ENCODE data around the gene FKBP14. TPM values are rescaled to one million over a fixed set of nuclear protein-coding genes. Genes with fewer than 3 reads are reported as not detected.

Gene FKBP14
- total RNA-seq, 1 experiment from 2014 or later, result 11.5 TPM

DNA sequence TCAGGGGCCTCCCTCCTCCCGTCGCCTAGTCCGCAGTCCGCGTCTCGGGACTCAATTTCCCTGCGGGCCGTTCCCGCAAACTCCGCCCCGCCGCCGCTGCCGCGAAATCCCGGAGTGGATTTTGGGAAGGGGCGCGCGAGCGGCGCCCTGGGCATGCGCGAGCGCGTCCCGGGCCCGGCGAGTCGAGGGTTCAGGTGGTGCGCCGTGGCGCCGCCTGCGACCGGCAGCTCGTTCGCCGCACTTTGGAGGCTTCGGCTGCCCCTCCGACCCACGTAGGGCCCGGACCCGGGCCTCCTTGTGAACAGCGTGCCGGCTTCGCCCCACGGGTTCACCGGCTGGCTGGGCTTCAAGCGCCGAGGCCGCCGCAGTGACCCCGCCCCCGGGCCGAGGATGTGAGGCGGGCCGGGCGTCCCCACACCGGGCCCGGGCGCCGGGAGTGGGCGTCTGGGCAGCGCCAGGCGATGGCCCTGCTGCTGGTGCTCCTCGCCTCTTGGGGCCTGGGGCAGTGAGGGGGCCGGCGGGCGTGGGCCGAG is 1.8 kb upstream of the FKBP14 start, which contains the start of gene PLEKHA8:
Gene PLEKHA8, plus strand, starts transcription at position 197 of the 533 bp plus-strand sequence. CDS start 351 bp downstream, outside the sequence.
- Mint-ChIP-seq H3K4me3 (no peak within 1 kb of the TSS; a peak in 3 of 5 replicates), H3K27me3 (ENCODE audit: low read depth) (no peaks in the 10 kb centered on the region), H3K4me1 (peaks cover 22 to 27% of the 10 kb centered on the region in 2 experiments), H3K27ac (peak within 1 kb of the TSS; percentile 61 to 95 (median 93)), H3K36me3 (ENCODE audit: insufficient read depth in 1 of 3, low read depth in 3 of 3) (peaks cover 0 to 6% (median 2%) of the 10 kb centered on the region in 3 experiments; a peak in 3 of 7 replicates), H3K9me3 (no peaks in the 10 kb centered on the region)
- TF ChIP-seq, protein P1, sequence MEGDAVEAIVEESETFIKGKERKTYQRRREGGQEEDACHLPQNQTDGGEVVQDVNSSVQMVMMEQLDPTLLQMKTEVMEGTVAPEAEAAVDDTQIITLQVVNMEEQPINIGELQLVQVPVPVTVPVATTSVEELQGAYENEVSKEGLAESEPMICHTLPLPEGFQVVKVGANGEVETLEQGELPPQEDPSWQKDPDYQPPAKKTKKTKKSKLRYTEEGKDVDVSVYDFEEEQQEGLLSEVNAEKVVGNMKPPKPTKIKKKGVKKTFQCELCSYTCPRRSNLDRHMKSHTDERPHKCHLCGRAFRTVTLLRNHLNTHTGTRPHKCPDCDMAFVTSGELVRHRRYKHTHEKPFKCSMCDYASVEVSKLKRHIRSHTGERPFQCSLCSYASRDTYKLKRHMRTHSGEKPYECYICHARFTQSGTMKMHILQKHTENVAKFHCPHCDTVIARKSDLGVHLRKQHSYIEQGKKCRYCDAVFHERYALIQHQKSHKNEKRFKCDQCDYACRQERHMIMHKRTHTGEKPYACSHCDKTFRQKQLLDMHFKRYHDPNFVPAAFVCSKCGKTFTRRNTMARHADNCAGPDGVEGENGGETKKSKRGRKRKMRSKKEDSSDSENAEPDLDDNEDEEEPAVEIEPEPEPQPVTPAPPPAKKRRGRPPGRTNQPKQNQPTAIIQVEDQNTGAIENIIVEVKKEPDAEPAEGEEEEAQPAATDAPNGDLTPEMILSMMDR (conservative IDR thresholded peaks at IDR 0.05), result no peak
- Histone ChIP-seq H3K18ac (ENCODE audit: insufficient read length, low read depth, low read length) (no peak within 1 kb of the TSS), H3K27me3 (ENCODE audit: insufficient read depth, low read length) (no peaks in the 10 kb centered on the region), H2BK120ac (ENCODE audit: low read depth, low read length, poor library complexity, severe bottlenecking) (no peak within 1 kb of the TSS), H3K9me3 (ENCODE audit: control insufficient read depth, low read depth, low read length) (no peaks in the 10 kb centered on the region), H3K4me2 (ENCODE audit: insufficient read depth, insufficient read length, low read length) (peak within 1 kb of the TSS; percentile 93), H2BK12ac (ENCODE audit: insufficient read length, low read depth, low read length) (no peak within 1 kb of the TSS), H3K27ac (ENCODE audit: insufficient read length, low read depth, low read length) (no peak within 1 kb of the TSS), H4K20me1 (ENCODE audit: control insufficient read depth, insufficient read depth, insufficient read length) (no peaks in the 10 kb centered on the region), H3T11ph (ENCODE audit: low read length) (no peak within 1 kb of the TSS), H3K4ac (ENCODE audit: low read depth, low read length) (no peak within 1 kb of the TSS), H3K9ac (ENCODE audit: extremely low read depth, insufficient read length, low read length) (peak within 1 kb of the TSS; percentile 68), H3K56ac (ENCODE audit: insufficient read length, low read depth, low read length) (no peak within 1 kb of the TSS), H3K79me1 (ENCODE audit: insufficient read depth, low read depth, low read length, poor library complexity, severe bottlenecking) (peaks cover 11% of the 10 kb centered on the region), H2BK20ac (ENCODE audit: low read depth, low read length, poor library complexity, severe bottlenecking) (no peak within 1 kb of the TSS), H4K91ac (ENCODE audit: insufficient read length, low read depth, low read length) (no peak within 1 kb of the TSS), H3K79me2 (ENCODE audit: insufficient read depth, low read length) (peaks cover 23% of the 10 kb centered on the region; the same call in 1 of the 2 replicates), H3K14ac (ENCODE audit: insufficient read depth, low read length) (no peak within 1 kb of the TSS), H2AFZ (ENCODE audit: low read length) (no peak within 1 kb of the TSS), H4K5ac (ENCODE audit: insufficient read length, low read depth, low read length) (no peak within 1 kb of the TSS), H4K8ac (replicated peaks; ENCODE audit: insufficient read length, low read depth, low read length) (no peak within 1 kb of the TSS), H3K4me1 (ENCODE audit: insufficient read depth, low read length) (peaks cover 4% of the 10 kb centered on the region; the same call in 1 of the 2 replicates), H2AK5ac (ENCODE audit: insufficient read length, low read length) (no peak within 1 kb of the TSS), H2BK15ac (ENCODE audit: low read depth, low read length) (no peak within 1 kb of the TSS), H2BK5ac (ENCODE audit: insufficient read length, low read length) (no peak within 1 kb of the TSS), H3K23me2 (ENCODE audit: insufficient read length, low read depth, low read length, poor library complexity, severe bottlenecking) (peaks cover 10% of the 10 kb centered on the region), H3K23ac (ENCODE audit: insufficient read length, low read depth, low read length) (no peak within 1 kb of the TSS)
- WGBS (ENCODE audit: extremely low coverage, insufficient read length, low lambda C conversion rate), result no CpG with 5 or more reads among the region's 70 CpGs
- DNase-seq, result peak; percentile 93

All from H9 (cell line).